Esophagus (tissue), 2 donors: ENCODE measurements around the gene NKD2. TPM values are rescaled to one million over a fixed set of nuclear protein-coding genes. Genes with fewer than 3 reads are reported as not detected.
"Not testable (repeated sequence)": the region's sequence is repeated elsewhere in the genome, so short reads cannot be mapped to it uniquely, and the experiment has no call there.

Source experiments
- H3K27ac ChIP-seq, 2 donors: one replicate each; pipeline ENCODE4 v1.5.1; 2013; ENCODE audit warnings: low read depth in 2 of 2, mild to moderate bottlenecking in 2 of 2, inconsistent platforms in 1 of 2, low read length in 1 of 2, moderate library complexity in 1 of 2
- H3K27me3 ChIP-seq, 2 donors: one replicate each; pipeline ENCODE4 v1.6.1; 2013; ENCODE audit warnings: low read length in 2 of 2, control low read depth in 1 of 2, mild to moderate bottlenecking in 1 of 2; ENCODE audit not compliant: insufficient read depth in 2 of 2, control insufficient read depth in 1 of 2
- H3K36me3 ChIP-seq, 2 donors: one replicate each; pipeline ENCODE4 v1.6.1; 2013; ENCODE audit warnings: low read length in 1 of 2; ENCODE audit not compliant: control insufficient read depth in 2 of 2, insufficient read depth in 2 of 2
- H3K4me1 ChIP-seq, 2 donors: one replicate each; pipeline ENCODE4 v1.6.1; 2013; ENCODE audit warnings: low read length in 1 of 2; ENCODE audit not compliant: control insufficient read depth in 2 of 2, insufficient read depth in 2 of 2
- H3K4me3 ChIP-seq, 2 donors: one replicate each; pipeline ENCODE4 v1.5.1; 2013; ENCODE audit warnings: low read length in 2 of 2, mild to moderate bottlenecking in 2 of 2, low read depth in 1 of 2, moderate library complexity in 1 of 2
- H3K9me3 ChIP-seq, 2 donors: one replicate each; pipeline ENCODE4 v1.6.1; 2013; ENCODE audit warnings: mild to moderate bottlenecking in 2 of 2, low read depth in 1 of 2, low read length in 1 of 2, moderate library complexity in 1 of 2; ENCODE audit not compliant: control insufficient read depth in 2 of 2, insufficient read depth in 1 of 2
- WGBS, 2 donors: extraction: QIAGEN DNeasy Blood & Tissue Kit; methylation state at CpG; one replicate each; pipeline ENCODE4 v1.1.7; 2013; 5-methylcytosine and 5-hydroxymethylcytosine counted together
- polyA plus RNA-seq, 2 donors: library from polyadenylated mRNA; stranded (reverse); fragments of 200-250 nt; gene quantifications; one replicate each; pipeline ENCODE4 v1.2.3, GENCODE V29; 2013
- donor health status: healthy with polysubstance abuse.
- donor health status: Bipolar disorder and iron deficiency.

NKD2 gene
- polyA plus RNA-seq, 2 donors, result 4.2 to 4.5 TPM

DNA sequence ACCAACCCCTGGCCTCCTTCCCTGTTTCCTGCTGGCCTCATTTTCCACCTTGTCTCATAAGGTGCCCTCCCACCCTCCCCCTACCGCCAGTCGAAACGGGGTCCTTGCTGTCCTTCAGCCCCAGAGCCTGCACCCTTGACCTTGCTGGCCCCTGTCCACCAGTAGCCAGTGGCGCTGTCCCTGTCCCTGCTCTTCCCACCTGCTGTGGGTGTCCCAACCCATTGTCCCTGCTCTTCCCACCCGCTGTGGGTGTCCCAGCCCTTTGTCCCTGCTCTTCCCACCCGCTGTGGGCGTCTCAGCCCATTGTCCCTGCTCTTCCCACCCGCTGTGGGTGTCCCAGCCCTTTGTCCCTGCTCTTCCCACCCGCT, 13.4 kb downstream of the NKD2 start:
- H3K27ac ChIP-seq, H3K4me3 ChIP-seq, H3K9me3 ChIP-seq, H3K27me3 ChIP-seq, H3K4me1 ChIP-seq, H3K36me3 ChIP-seq: not testable (repeated sequence)
- WGBS, 2 donors, result 76 to 78% methylated on average over 7 to 9 of the region's 9 CpGs

DNA sequence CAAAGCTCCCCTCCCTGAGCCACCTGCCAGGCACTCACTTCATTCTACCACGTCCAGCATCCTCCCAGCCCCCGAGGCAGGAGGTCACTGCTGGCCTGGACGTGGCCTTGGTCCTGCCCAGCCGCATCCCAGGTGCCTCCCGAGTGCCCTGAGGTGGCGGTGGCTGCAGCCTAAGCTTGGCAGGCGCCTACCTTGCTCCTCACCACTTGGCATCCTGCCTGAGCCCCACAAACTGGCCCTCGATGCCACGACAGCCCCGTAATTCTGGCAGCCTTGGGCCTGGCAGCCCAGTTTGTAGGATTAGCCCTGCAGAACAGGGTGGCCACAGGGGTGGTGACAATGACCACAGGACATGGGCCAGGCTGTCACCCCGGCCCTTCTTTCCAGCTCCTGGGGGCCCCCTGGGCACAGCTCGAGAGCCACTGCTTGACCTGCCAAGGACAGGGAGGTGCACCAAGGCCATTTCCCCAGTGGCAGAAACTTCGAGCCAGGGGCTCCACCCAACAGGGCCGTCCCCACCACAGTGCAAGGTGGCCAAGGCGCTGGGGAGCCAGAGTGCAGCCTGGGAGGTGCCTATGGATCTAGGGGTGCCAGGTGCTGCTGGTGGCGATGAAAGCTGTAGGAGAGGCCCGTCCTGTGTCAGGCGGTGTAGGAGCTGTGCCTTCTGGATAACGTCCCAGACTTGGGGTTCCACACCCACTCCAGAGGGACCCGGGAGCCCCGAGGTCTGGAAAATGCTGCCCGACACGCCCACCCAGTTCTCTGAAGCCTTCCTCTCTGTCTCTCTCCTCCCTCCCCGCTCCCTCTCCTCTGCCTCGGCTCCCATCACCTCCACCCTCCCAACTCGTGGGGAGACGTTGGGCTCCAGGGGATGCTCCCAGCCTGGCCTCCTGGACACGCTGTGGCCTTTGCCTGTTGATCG, 18.4 kb downstream of the NKD2 start:
- H3K27me3 ChIP-seq, result peaks cover 0 to 2% of the 10 kb centered on the region in 2 donors
- no peak overlapping the region for H3K4me3 ChIP-seq
- WGBS, 2 donors, result 66% methylated on average over 29 of the region's 29 CpGs

DNA sequence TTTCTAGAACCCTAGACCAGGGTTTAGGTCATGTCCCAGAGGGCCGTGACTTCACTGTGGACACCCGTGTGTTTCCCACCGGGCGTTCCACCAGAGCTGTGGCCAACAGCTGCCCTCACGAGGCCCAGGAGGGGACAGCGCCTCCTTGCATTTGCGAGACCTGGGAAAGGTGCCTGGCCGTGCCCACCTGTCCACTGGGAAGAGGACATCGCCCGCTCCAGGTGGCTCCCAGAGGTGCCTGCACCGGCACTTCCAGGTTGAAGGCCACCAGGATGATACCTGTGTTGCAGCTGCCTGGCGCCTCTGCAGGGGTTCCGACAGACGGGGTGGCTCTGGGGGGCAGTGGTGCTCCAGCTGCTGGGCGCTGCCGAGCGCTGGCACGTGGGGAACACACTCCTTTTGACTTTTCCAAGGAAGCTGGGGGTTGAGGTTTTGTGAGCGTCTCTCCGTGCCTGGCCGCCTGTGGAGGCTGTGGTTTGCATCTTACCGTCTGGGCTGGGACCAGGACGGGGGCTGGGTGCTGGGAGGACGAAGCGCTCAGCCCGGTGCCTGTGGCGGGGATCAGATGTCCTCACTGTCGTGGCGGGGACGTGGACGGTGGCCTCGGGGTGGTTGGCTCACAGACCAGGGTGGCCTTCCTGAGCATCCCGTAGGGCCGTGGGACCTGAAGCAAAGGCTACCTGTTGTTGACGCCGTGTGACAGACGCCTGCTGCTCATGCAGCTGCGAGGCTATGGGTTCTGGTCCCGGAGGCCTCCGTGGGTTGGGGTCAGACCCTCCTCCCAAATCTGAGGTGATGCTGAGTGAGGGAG, 19.2 kb downstream of the NKD2 start:
- Histone ChIP-seq H3K27me3 (peaks cover 0 to 2% of the 10 kb centered on the region in 2 donors), H3K36me3 (no peaks in the 10 kb centered on the region), H3K4me3 (no peak overlapping the region), H3K4me1 (no peaks in the 10 kb centered on the region), H3K27ac (no peak overlapping the region), H3K9me3 (no peaks in the 10 kb centered on the region)
- WGBS, 2 donors, result 88 to 90% methylated on average over 35 to 40 of the region's 40 CpGs

More for the DNA sequence above, 18.4 kb downstream of the NKD2 start:
- Histone ChIP-seq H3K36me3 (no peaks in the 10 kb centered on the region), H3K4me1 (no peaks in the 10 kb centered on the region), H3K9me3 (no peaks in the 10 kb centered on the region), H3K27ac (no peak overlapping the region)

DNA sequence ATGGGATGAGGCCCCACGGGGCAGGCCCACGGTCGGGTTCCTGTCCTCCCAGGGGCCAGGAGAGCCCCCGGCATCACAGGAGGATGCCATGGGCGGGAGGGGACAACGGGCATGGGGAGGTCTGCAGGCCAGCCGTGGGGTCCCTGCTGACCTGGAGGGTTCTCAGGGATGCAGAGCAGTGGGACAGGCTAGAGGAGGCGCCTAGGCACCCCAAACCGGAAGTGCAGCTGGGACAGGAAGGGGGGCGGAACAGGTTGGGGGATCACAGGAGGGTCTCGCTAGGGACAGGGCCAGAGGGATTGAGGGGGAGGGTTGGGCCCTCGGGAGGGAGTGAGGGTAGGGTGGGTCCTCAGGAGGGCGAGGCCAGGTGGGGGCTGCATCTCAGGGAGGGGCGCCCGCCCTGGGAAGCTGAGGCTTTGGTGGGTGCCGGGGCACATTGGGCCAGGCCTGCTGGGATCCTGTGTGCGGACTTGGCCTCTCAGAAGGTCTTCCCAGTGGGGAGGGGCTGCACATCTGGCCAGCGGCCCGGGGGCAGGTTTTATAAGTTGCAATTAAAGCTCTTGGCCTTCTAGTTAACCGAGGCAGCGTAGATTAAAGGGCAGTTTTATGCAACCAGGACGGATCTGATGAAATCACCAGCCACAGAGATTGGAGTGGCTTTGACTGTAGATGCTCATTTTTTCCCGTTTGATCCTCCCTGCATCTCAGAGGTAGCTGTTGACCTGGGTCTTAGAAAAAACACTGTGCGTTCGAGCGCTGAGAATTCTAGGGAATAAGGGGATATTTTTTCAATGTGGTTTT, 20.1 kb downstream of the NKD2 start:
- Histone ChIP-seq H3K36me3 (peaks cover 0 to 3% of the 10 kb centered on the region in 2 donors), H3K27ac (no peak overlapping the region), H3K4me1 (no peaks in the 10 kb centered on the region), H3K27me3 (peaks cover 0 to 2% of the 10 kb centered on the region in 2 donors), H3K9me3 (no peaks in the 10 kb centered on the region), H3K4me3 (no peak overlapping the region)
- 79 to 85% methylated on average over 26 of the region's 26 CpGs for WGBS, 2 donors

DNA sequence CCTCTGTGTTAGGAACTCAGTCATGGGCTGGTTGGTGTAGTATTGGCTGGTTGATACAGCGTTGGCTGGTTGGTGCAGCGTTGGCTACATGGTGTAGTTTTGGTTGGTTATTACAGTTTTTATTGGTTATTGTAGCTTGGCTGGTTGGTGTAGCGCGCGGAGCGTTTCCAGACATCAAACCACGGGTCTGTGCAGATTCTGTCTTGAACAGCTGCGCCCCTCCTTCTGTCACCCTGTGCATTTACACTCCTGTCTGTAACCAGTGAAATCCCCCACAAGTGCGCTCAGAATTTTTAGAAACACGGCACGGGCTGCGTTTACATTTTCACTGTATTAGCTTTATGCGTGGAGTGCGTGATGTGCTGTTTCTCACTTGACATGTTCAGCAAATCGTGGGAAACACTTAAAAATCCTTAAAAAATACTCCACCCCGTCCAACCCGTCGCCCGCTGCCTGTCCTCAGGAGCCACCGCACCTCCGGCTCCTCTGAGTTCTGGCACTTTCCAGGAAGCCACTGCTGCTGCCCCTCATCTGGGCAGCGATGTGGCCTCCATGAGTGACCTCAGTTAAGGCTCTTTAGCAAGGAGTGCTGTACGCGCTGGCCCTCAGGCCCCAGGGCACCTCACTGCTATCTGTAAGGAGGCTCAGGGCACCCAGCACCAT, 20.8 kb downstream of the NKD2 start:
- Histone ChIP-seq H3K27ac (no peak overlapping the region), H3K4me1 (no peaks in the 10 kb centered on the region), H3K4me3 (no peak overlapping the region), H3K27me3 (peaks cover 0 to 2% of the 10 kb centered on the region in 2 donors), H3K9me3 (no peaks in the 10 kb centered on the region), H3K36me3 (peaks cover 0 to 5% of the 10 kb centered on the region in 2 donors)
- WGBS, 2 donors, result 87 to 91% methylated on average over 24 of the region's 24 CpGs

DNA sequence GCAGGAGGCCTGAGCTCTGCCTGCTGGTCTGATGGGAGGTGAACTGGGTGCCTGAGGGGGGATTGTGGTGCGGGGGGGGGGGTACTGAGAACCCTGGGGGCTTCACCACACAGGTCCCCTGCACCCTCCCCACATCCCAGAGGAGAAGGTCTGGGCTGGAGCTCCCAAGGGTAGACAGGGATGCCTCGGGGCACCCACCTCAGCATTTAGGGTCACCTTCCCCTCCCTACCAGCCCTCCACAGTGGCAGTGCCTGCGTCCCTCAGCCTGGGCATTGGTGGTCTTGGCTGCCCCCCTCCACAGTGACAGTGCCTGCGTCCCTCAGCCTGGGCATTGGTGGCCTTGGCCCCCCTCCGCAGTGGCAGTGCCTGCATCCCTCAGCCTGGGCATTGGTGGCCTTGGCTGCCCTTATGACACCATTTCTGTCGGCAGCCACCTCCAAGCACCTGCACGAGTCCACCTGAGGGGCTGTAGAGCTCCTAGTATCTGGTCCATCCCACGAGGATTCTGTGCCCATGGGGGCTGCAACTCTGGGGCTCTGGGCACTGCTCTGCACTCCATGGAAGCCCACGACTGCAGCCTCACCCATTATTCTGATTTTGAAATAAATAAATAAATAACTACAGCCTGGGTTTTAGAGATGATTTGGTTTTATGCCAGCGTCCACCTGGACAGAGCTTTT, 21.5 kb downstream of the NKD2 start:
- H3K27me3 ChIP-seq, result peaks cover 0 to 2% of the 10 kb centered on the region in 2 donors
- 83 to 84% methylated on average over 10 of the region's 10 CpGs for WGBS, 2 donors
- no peaks in the 10 kb centered on the region for H3K4me1 ChIP-seq
- no peaks in the 10 kb centered on the region for H3K9me3 ChIP-seq
- H3K27ac ChIP-seq, result no peak overlapping the region
- H3K4me3 ChIP-seq, result no peak overlapping the region
- peaks cover 0 to 5% of the 10 kb centered on the region in 2 donors for H3K36me3 ChIP-seq

DNA sequence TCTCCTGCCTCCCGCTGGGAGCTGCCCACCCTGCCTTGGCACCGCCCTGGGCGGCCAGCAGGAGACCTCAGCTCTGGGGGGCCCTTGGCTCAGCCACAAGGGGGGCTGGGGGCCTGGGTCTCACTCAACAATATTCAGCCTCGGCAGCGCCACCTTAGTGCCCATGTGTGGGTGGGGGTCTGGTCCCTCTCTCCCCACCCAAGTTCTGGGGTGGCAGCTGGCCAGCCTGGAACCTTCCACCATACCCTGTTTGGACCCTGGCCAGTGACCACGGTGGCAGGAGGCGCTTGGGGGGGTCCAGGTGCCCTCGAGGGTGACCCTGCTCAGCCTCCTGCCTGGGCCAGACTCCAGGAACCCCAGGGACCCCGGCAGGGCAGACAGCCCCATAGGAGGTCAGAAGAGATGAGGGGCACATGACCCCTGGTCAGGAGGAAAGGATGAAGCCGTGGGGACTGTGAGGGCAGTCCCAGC, 22.2 kb downstream of the NKD2 start:
- Histone ChIP-seq H3K27me3 (peaks cover 0 to 2% of the 10 kb centered on the region in 2 donors), H3K9me3 (no peaks in the 10 kb centered on the region), H3K4me3 (no peak overlapping the region), H3K4me1 (no peaks in the 10 kb centered on the region), H3K36me3 (peaks cover 0 to 5% of the 10 kb centered on the region in 2 donors), H3K27ac (no peak overlapping the region)
- 75 to 77% methylated on average over 10 of the region's 10 CpGs for WGBS, 2 donors

DNA sequence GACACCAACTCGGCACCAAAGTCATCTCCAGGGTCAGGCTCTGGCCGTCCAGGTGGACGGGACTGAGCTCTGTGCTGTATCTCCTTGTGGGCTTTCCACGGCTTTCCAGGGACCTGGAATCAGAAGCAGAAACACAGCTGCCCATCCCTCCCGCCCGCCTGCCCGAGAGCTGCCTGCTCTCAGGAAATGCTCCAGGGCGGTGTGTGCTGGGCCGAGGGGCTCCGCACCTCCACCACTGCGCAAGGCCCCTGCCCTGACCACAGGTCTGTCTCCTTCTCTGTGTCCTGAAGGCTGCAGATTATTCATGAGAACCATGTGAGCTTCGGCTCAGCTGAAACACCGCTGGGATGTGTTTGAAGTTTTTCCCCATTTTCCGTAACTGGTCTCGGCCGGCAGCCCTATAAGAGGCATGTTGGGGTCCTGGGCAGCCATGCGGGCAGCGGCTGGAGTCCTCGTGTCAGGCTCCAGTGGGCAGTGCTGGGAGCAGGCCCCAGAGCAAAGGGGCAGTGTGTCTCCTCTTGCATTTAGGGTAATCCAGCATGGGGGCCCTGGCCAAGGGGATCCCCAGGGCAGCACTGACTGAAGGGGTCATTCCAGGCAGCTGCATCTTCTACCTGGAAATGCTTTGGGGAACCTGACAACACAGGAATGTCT, 22.8 kb downstream of the NKD2 start:
- Histone ChIP-seq H3K9me3 (no peaks in the 10 kb centered on the region), H3K4me1 (no peaks in the 10 kb centered on the region), H3K4me3 (no peak overlapping the region), H3K36me3 (peaks cover 0 to 5% of the 10 kb centered on the region in 2 donors), H3K27me3 (peaks cover 0 to 2% of the 10 kb centered on the region in 2 donors), H3K27ac (no peak overlapping the region)
- 90 to 92% methylated on average over 19 of the region's 19 CpGs for WGBS, 2 donors
